HFF-Myc (cell line): Measurements from ENCODE around the gene PARD6B.
"Not testable (repeated sequence)": the region's sequence is repeated elsewhere in the genome, so short reads cannot be mapped to it uniquely, and the experiment has no call there.

Experiments
- DNase-seq: peaks from one replicate; pipeline ENCODE4 v3.0.0-alpha.2; 2011; ENCODE audit warnings: low read depth; ENCODE audit errors: extremely low read depth
- H3K4me3 ChIP-seq: replicated peaks from 2 replicates; pipeline ENCODE4 v1.5.1; 2011; ENCODE audit warnings: low read depth, mild to moderate bottlenecking, control low read depth, low read length
- CTCF ChIP-seq: IDR thresholded peaks from 2 replicates; pipeline ENCODE4 v1.5.1; 2012; ENCODE audit warnings: mild to moderate bottlenecking, low read depth, low read length, control low read depth; ENCODE audit errors: missing control alignments

Gene PARD6B

GRCh38 chr20:50694379-50695134 lies 36.8 kb upstream of the PARD6B start:
- TF ChIP-seq CTCF: no peak
- no peak overlapping the region for H3K4me3 ChIP-seq

GRCh38 chr20:50695135-50695872 lies 36.1 kb upstream of the PARD6B start:
- H3K4me3 ChIP-seq: no peak overlapping the region
- no peak for TF ChIP-seq CTCF
- no peak for DNase-seq

More at GRCh38 chr20:50694379-50695134, 36.8 kb upstream of the PARD6B start:
- DNase-seq: no peak

GRCh38 chr20:50698255-50698654 lies 33.1 kb upstream of the PARD6B start:
- not testable (repeated sequence) for H3K4me3 ChIP-seq, DNase-seq

GRCh38 chr20:50699688-50700087 lies 31.7 kb upstream of the PARD6B start:
- TF ChIP-seq CTCF: no peak
- no peak for DNase-seq
- no peak overlapping the region for H3K4me3 ChIP-seq

GRCh38 chr20:50701041-50701963 lies 30.1 kb upstream of the PARD6B start:
- no peak overlapping the region for H3K4me3 ChIP-seq
- DNase-seq: no peak
- no peak for TF ChIP-seq CTCF

GRCh38 chr20:50703651-50704438 lies 27.5 kb upstream of the PARD6B start:
- H3K4me3 ChIP-seq, DNase-seq: not testable (repeated sequence)

- TF ChIP-seq CTCF: no peak
- no peak for DNase-seq
These were observed 26.9 kb upstream of the PARD6B start for GRCh38 chr20:50704514-50704913.

More at GRCh38 chr20:50704514-50704913, 26.9 kb upstream of the PARD6B start:
- H3K4me3 ChIP-seq: no peak overlapping the region
